MCF 10A (cell line): Measurements from ENCODE around the gene NR1I3. TPM values are rescaled to one million over a fixed set of nuclear protein-coding genes. Genes with fewer than 3 reads are reported as not detected.
A peak's percentile ranks its signal among the peaks of the same experiment; 100 is the strongest.
"Not testable (repeated sequence)": the region's sequence is repeated elsewhere in the genome, so short reads cannot be mapped to it uniquely, and the experiment has no call there.

Experiments
- BruUV-seq: library from RNA; stranded (reverse); fragments of 400-500 nt; replicated peaks from 2 replicates; lab custom pipeline; 2021; lab: Mats Ljungman, UMichigan
- CTCF ChIA-PET: fragments of 300-600 bp; sonication (Branson Sonifier 250); formaldehyde crosslinking; extraction: SDS; loops from one replicate; lab custom pipeline; 2021; ENCODE audit warnings: antibody characterized with exemption, inconsistent platforms; lab: Yijun Ruan, JAX
- POLR2A ChIA-PET: fragments of 300-600, 350-650 bp; sonication (Branson Sonifier 250); formaldehyde crosslinking; extraction: SDS; loops from one replicate; lab custom pipeline; 2020; ENCODE audit warnings: antibody characterized with exemption, inconsistent platforms; lab: Yijun Ruan, JAX
- DNase-seq: peaks from one replicate; pipeline ENCODE4 v3.0.0-alpha.2; 2018; ENCODE audit not compliant: unreplicated experiment
- H3K27ac Mint-ChIP-seq: one replicate; pipeline ENCODE4 v1.8.0; 2022; ENCODE audit warnings: mild to moderate bottlenecking, low read depth, mixed read lengths; ENCODE audit not compliant: unreplicated experiment
- H3K27me3 Mint-ChIP-seq: one replicate; pipeline ENCODE4 v1.8.0; 2022; ENCODE audit warnings: mixed read lengths; ENCODE audit not compliant: insufficient read depth, unreplicated experiment
- H3K36me3 Mint-ChIP-seq: one replicate; pipeline ENCODE4 v1.8.0; 2022; ENCODE audit warnings: mild to moderate bottlenecking, moderate library complexity, mixed read lengths; ENCODE audit not compliant: insufficient read depth, unreplicated experiment
- H3K4me1 Mint-ChIP-seq: one replicate; pipeline ENCODE4 v1.8.0; 2022; ENCODE audit warnings: mixed read lengths; ENCODE audit not compliant: insufficient read depth, unreplicated experiment
- H3K4me3 Mint-ChIP-seq: one replicate; pipeline ENCODE4 v1.8.0; 2022; ENCODE audit warnings: mild to moderate bottlenecking, moderate library complexity, mixed read lengths; ENCODE audit not compliant: unreplicated experiment
- H3K9me3 Mint-ChIP-seq: one replicate; pipeline ENCODE4 v1.8.0; 2022; ENCODE audit warnings: mixed read lengths; ENCODE audit not compliant: unreplicated experiment
- intact Hi-C: fragments of 100-400 bp; cut with micrococcal nuclease; formaldehyde crosslinking; loops from 2 replicates; pipeline ENCODE4 v1.14.1; 2022
- total RNA-seq: library from RNA; stranded (reverse); gene quantifications from 2 replicates; pipeline ENCODE4 v1.2.3, GENCODE V29; 2022
- TF ChIP-seq, protein P1 (sequence below): fragments of 200-600 bp; IDR thresholded peaks from one replicate; pipeline ENCODE4 v1.8.0; 2022; ENCODE audit warnings: antibody characterized with exemption, mild to moderate bottlenecking; ENCODE audit not compliant: unreplicated experiment

Gene NR1I3
- total RNA-seq, 1 experiment from 2014 or later, result not detected

GRCh38 chr1:161251579-161251978 lies 13.6 kb upstream of the NR1I3 start:
- BruUV-seq, result no TSS peak
- H3K36me3 Mint-ChIP-seq, result no peaks in the 10 kb centered on the region
- no peak overlapping the region for H3K4me3 Mint-ChIP-seq
- H3K4me1 Mint-ChIP-seq, result no peaks in the 10 kb centered on the region
- intact Hi-C loops, result no loop called here
- POLR2A ChIA-PET, result interaction anchor here (0.7 kb wide), 1 partner anchor 474 kb away, joined by 3 read pairs; no protein-coding TSS in a partner anchor
- peaks cover 13% of the 10 kb centered on the region for H3K9me3 Mint-ChIP-seq
- H3K27me3 Mint-ChIP-seq, result no peaks in the 10 kb centered on the region
- TF ChIP-seq, protein P1, sequence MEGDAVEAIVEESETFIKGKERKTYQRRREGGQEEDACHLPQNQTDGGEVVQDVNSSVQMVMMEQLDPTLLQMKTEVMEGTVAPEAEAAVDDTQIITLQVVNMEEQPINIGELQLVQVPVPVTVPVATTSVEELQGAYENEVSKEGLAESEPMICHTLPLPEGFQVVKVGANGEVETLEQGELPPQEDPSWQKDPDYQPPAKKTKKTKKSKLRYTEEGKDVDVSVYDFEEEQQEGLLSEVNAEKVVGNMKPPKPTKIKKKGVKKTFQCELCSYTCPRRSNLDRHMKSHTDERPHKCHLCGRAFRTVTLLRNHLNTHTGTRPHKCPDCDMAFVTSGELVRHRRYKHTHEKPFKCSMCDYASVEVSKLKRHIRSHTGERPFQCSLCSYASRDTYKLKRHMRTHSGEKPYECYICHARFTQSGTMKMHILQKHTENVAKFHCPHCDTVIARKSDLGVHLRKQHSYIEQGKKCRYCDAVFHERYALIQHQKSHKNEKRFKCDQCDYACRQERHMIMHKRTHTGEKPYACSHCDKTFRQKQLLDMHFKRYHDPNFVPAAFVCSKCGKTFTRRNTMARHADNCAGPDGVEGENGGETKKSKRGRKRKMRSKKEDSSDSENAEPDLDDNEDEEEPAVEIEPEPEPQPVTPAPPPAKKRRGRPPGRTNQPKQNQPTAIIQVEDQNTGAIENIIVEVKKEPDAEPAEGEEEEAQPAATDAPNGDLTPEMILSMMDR, result no peak
- no peak overlapping the region for H3K27ac Mint-ChIP-seq
- CTCF ChIA-PET, result interaction anchor here (1.3 to 1.5 kb wide), 2 partner anchors 25 to 40 kb away, joined by 4 to 5 read pairs; partner anchors contain the start of gene TOMM40L
- no peak for DNase-seq

- H3K27me3 Mint-ChIP-seq, result no peaks in the 10 kb centered on the region
- DNase-seq, result no peak
- ChIA-PET CTCF (interaction anchor here (1.2 to 5.9 kb wide), 4 partner anchors 21 to 131 kb away, joined by 3 to 34 read pairs (median 31); partner anchors contain the start of gene TOMM40L), POLR2A (no interaction called here)
- H3K9me3 Mint-ChIP-seq, result peaks cover 6% of the 10 kb centered on the region
- no TSS peak for BruUV-seq
- TF ChIP-seq, protein P1, result no peak
- no peak overlapping the region for H3K27ac Mint-ChIP-seq
- intact Hi-C loops, result no loop called here
- H3K36me3 Mint-ChIP-seq, result no peaks in the 10 kb centered on the region
- H3K4me1 Mint-ChIP-seq, result no peaks in the 10 kb centered on the region
- no peak overlapping the region for H3K4me3 Mint-ChIP-seq
Observed at GRCh38 chr1:161250829-161251228, 12.8 kb upstream of the NR1I3 start.

- H3K4me3 Mint-ChIP-seq, H3K9me3 Mint-ChIP-seq, H3K27me3 Mint-ChIP-seq, intact Hi-C loops, H3K4me1 Mint-ChIP-seq, DNase-seq, H3K36me3 Mint-ChIP-seq, BruUV-seq, H3K27ac Mint-ChIP-seq: not testable (repeated sequence)
- ChIA-PET POLR2A (interaction anchor here (0.6 to 1.2 kb wide), 2 partner anchors 11 to 15 kb away, joined by 3 read pairs; no protein-coding TSS in a partner anchor), CTCF (interaction anchor here (0.8 to 5.9 kb wide), 8 partner anchors 10 to 133 kb away, joined by 3 to 34 read pairs (median 5); partner anchors contain the start of gene TOMM40L)
Observed at GRCh38 chr1:161250100-161250499, 12.1 kb upstream of the NR1I3 start.

GRCh38 chr1:161244888-161245287 lies 6.9 kb upstream of the NR1I3 start:
- BruUV-seq, result no TSS peak
- TF ChIP-seq, protein P1, result no peak
- POLR2A ChIA-PET, result interaction anchor here (1.2 kb wide), 1 partner anchor 146 kb away, joined by 7 read pairs; no protein-coding TSS in a partner anchor
- Mint-ChIP-seq H3K36me3 (no peaks in the 10 kb centered on the region), H3K9me3 (no peaks in the 10 kb centered on the region), H3K27me3 (no peaks in the 10 kb centered on the region), H3K4me1 (peaks cover 11% of the 10 kb centered on the region), H3K4me3 (no peak overlapping the region), H3K27ac (peak overlapping the region; percentile 17)
- peak; percentile 51 for DNase-seq
- CTCF ChIA-PET, result interaction anchor here (0.6 to 1.4 kb wide), 2 partner anchors 12 to 51 kb away, joined by 3 to 5 read pairs; no protein-coding TSS in a partner anchor
- intact Hi-C loops, result loop anchor here (5.0 kb wide), 1 partner anchor 32 kb away; no protein-coding TSS in a partner anchor
